Measurements from ENCODE around the gene PBXIP1. TPM values are rescaled to one million over a fixed set of nuclear protein-coding genes. Genes with fewer than 3 reads are reported as not detected.

Gene PBXIP1
- total and polyA plus RNA-seq, 2 of the 13 experiments (the other 11 are each of a cell fraction or from before 2014, with no cell fraction given): 16.3 to 31.9 TPM

- 0 out of 2 replicates have a peak, but pooled peaks have one; percentile 10 for TF ChIP-seq AKNA (CRISPR knock-in tag; IDR thresholded peaks at IDR 0.05; ENCODE audit: borderline replicate concordance)
- TF ChIP-seq KDM5A (IDR thresholded peaks at IDR 0.05; ENCODE audit: borderline replicate concordance, low read length): peak; percentile 73; the same call in 1 of the 2 replicates
- TF ChIP-seq RFXAP (CRISPR knock-in tag; IDR thresholded peaks at IDR 0.05; ENCODE audit: borderline replicate concordance): no peak; the same call in 1 of the 2 replicates
- TF ChIP-seq ZSCAN31 (CRISPR knock-in tag; IDR thresholded peaks at IDR 0.05; ENCODE audit: low read depth): no peak
- TF ChIP-seq RBM22 (optimal IDR thresholded peaks at IDR 0.05; ENCODE audit: low read length): no peak
- peak; percentile 60 for TF ChIP-seq POLR2AphosphoS5 (IDR thresholded peaks at IDR 0.05; ENCODE audit: low read depth, low read length)
- no peak for TF ChIP-seq SMARCC2 (IDR thresholded peaks at IDR 0.05)
- peak; percentile 94 for TF ChIP-seq CREM (IDR thresholded peaks at IDR 0.05)
- 0 out of 2 replicates have a peak, but pooled peaks have one; percentile 32 for TF ChIP-seq CREM (CRISPR knock-in tag; IDR thresholded peaks at IDR 0.05)
- no peak for TF ChIP-seq CEBPG (CRISPR knock-in tag; IDR thresholded peaks at IDR 0.05)
- TF ChIP-seq ZFP36L1 (CRISPR knock-in tag; IDR thresholded peaks at IDR 0.05): no peak
- TF ChIP-seq ZFP91 (CRISPR knock-in tag; IDR thresholded peaks at IDR 0.05; ENCODE audit: borderline replicate concordance): no peak; the same call in 1 of the 2 replicates
- TF ChIP-seq HBP1 (CRISPR knock-in tag; IDR thresholded peaks at IDR 0.05; ENCODE audit: low read depth): peak; percentile 62; the same call in 1 of the 2 replicates
- no peak for TF ChIP-seq JUND (CRISPR knock-in tag; IDR thresholded peaks at IDR 0.05)
- TF ChIP-seq ARHGAP35 (CRISPR knock-in tag; IDR thresholded peaks at IDR 0.05; ENCODE audit: borderline replicate concordance): no peak
- no peak for TF ChIP-seq ZNF616 (CRISPR knock-in tag; IDR thresholded peaks at IDR 0.05; ENCODE audit: low read depth)
- no peak for TF ChIP-seq BRCA1 (CRISPR knock-in tag; IDR thresholded peaks at IDR 0.05)
- TF ChIP-seq U2AF2 (IDR thresholded peaks at IDR 0.05; ENCODE audit: low read depth, low read length): no peak
- TF ChIP-seq EP300 (IDR thresholded peaks at IDR 0.05; ENCODE audit: low read depth in 2 of 2, low read length in 2 of 2): no peak
- TF ChIP-seq EP300 (CRISPR knock-in tag; IDR thresholded peaks at IDR 0.05; ENCODE audit: borderline replicate concordance): no peak
- TF ChIP-seq MEF2D (CRISPR knock-in tag; IDR thresholded peaks at IDR 0.05): no peak
- peak; percentile 24; the same call in 1 of the 2 replicates for TF ChIP-seq CHD2 (IDR thresholded peaks at IDR 0.05; ENCODE audit: low read depth, low read length)
- no peak; the same call in 1 of the 2 replicates for TF ChIP-seq ZNF12 (CRISPR knock-in tag; IDR thresholded peaks at IDR 0.05)
Measured at GRCh38 chr1:154937085-154937987, 18.6 kb downstream of the PBXIP1 start (continued).
